Esophagus squamous epithelium (tissue), 4 donors: ENCODE data around the gene TNFRSF14.

Source experiments
- POLR2A ChIP-seq, 4 donors: fragments of 450-650 bp; IDR thresholded peaks; one replicate each; pipeline ENCODE4 v1.6.1; 2017; ENCODE audit warnings: antibody characterized with exemption in 4 of 4, mild to moderate bottlenecking in 4 of 4, moderate library complexity in 3 of 4
- TF ChIP-seq, protein P1 (sequence below), 6 experiments: fragments of 450-650 bp in 4 of 6; fragments of 200-600 bp in 2 of 6; sonication (generic) in 2 of 6; IDR thresholded peaks; one replicate each; pipeline ENCODE4 v1.5.1; 2016 to 2019; ENCODE audit warnings: antibody characterized with exemption in 6 of 6, mild to moderate bottlenecking in 4 of 6, moderate library complexity in 4 of 6

DNA sequence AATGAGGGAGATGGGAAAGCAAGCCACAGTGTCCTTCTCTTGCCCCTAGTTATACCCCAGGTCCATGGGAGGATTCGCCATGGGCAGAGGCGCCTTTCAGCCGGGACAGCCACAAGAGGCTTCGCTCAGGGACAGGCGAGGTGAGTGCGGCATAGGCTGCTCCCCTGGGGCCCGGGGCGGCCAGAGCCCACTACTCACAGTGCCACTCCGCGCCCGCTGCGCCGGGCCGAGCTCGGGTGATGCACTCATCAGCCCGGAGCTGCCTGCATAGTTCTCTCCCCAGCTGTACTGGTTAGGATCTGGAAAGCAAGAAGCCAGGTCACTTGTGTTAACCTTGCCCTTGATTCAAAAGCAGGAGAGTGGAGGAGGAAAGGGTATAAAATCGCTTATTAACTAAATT, 38.2 kb upstream of the TNFRSF14 start:
- TF ChIP-seq, protein P1, sequence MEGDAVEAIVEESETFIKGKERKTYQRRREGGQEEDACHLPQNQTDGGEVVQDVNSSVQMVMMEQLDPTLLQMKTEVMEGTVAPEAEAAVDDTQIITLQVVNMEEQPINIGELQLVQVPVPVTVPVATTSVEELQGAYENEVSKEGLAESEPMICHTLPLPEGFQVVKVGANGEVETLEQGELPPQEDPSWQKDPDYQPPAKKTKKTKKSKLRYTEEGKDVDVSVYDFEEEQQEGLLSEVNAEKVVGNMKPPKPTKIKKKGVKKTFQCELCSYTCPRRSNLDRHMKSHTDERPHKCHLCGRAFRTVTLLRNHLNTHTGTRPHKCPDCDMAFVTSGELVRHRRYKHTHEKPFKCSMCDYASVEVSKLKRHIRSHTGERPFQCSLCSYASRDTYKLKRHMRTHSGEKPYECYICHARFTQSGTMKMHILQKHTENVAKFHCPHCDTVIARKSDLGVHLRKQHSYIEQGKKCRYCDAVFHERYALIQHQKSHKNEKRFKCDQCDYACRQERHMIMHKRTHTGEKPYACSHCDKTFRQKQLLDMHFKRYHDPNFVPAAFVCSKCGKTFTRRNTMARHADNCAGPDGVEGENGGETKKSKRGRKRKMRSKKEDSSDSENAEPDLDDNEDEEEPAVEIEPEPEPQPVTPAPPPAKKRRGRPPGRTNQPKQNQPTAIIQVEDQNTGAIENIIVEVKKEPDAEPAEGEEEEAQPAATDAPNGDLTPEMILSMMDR (IDR thresholded peaks at IDR 0.05) = no peak
- TF ChIP-seq POLR2A (IDR thresholded peaks at IDR 0.05) = no peak
